Gastroesophageal sphincter (tissue), 4 donors: ENCODE data around the gene FSHR. TPM values are rescaled to one million over a fixed set of nuclear protein-coding genes. Genes with fewer than 3 reads are reported as not detected.
A peak's percentile ranks its signal among the peaks of the same experiment; 100 is the strongest.

Experiments used
- ATAC-seq: fragments of 150-250 bp; one replicate; pipeline ENCODE4 v1.9.1; 2016; ENCODE audit warnings: mild to moderate bottlenecking, moderate library complexity
- H3K27ac ChIP-seq, 4 donors: fragments of 200-600 bp; sonication (generic) in 3 of 4; 1 replicate in 3 of 4; 2 replicates in 1 of 4; pipeline ENCODE4 v1.5.1; 2016 to 2019
- H3K27me3 ChIP-seq: fragments of 200-600 bp; sonication (generic); one replicate; pipeline ENCODE4 v1.5.1; 2019
- H3K36me3 ChIP-seq, 2 donors: fragments of 200-600 bp; sonication (generic); one replicate each; pipeline ENCODE4 v1.5.1; 2019; ENCODE audit warnings: control low read depth in 1 of 2
- H3K4me1 ChIP-seq, 3 donors: fragments of 200-600 bp; sonication (generic); 1 replicate in 2 of 3; 2 replicates in 1 of 3; pipeline ENCODE4 v1.5.1; 2016 to 2019; ENCODE audit warnings: control low read depth in 2 of 3
- H3K4me3 ChIP-seq, 2 donors: fragments of 200-600 bp; sonication (generic); one replicate each; pipeline ENCODE4 v1.5.1; 2019; ENCODE audit warnings: mild to moderate bottlenecking in 1 of 2, moderate library complexity in 1 of 2
- H3K9me3 ChIP-seq, 3 donors: fragments of 200-600 bp; sonication (generic); one replicate each; pipeline ENCODE4 v1.5.1; 2017 to 2019; ENCODE audit warnings: control low read depth in 2 of 3
- EP300 ChIP-seq: sonication (generic); formaldehyde crosslinking; IDR thresholded peaks from one replicate; pipeline ENCODE4 v1.6.1; 2017; ENCODE audit warnings: antibody characterized with exemption, mild to moderate bottlenecking
- POLR2A ChIP-seq, 2 donors: fragments of 450-650 bp; IDR thresholded peaks; one replicate each; pipeline ENCODE4 v1.6.1; 2017; ENCODE audit warnings: antibody characterized with exemption in 2 of 2, mild to moderate bottlenecking in 2 of 2, moderate library complexity in 1 of 2
- POLR2AphosphoS5 ChIP-seq: sonication (generic); formaldehyde crosslinking; IDR thresholded peaks from one replicate; pipeline ENCODE4 v1.6.1; 2017; ENCODE audit warnings: antibody characterized with exemption
- WGBS, 2 donors: methylation state at CpG; one replicate each; pipeline ENCODE4 v1.1.5; 2018; ENCODE audit warnings: low coverage in 1 of 2; 5-methylcytosine and 5-hydroxymethylcytosine counted together
- total RNA-seq, 4 donors: library from RNA; depleted of rRNA; stranded (reverse); fragments of >200 nt; gene quantifications; one replicate each; pipeline ENCODE4 v1.1.0, GENCODE V29; 2016
- TF ChIP-seq, protein P1 (sequence below), 4 experiments: fragments of 200-600 bp in 2 of 4; fragments of 450-650 bp in 2 of 4; sonication (generic) in 1 of 4; IDR thresholded peaks; one replicate each; pipeline ENCODE4 v1.5.1; 2017 to 2019; ENCODE audit warnings: antibody characterized with exemption in 4 of 4, mild to moderate bottlenecking in 2 of 4, moderate library complexity in 2 of 4

The FSHR gene
- total RNA-seq, 4 donors from 2014 or later = not detected

GRCh38 chr2:48954935-48955334, 199.4 kb downstream of the FSHR start:
- no peaks in the 10 kb centered on the region for H3K9me3 ChIP-seq
- H3K4me3 ChIP-seq = no peak overlapping the region
- TF ChIP-seq POLR2A (IDR thresholded peaks at IDR 0.05) = no peak
- TF ChIP-seq EP300 = no peak
- TF ChIP-seq POLR2AphosphoS5 = no peak
- TF ChIP-seq, protein P1, sequence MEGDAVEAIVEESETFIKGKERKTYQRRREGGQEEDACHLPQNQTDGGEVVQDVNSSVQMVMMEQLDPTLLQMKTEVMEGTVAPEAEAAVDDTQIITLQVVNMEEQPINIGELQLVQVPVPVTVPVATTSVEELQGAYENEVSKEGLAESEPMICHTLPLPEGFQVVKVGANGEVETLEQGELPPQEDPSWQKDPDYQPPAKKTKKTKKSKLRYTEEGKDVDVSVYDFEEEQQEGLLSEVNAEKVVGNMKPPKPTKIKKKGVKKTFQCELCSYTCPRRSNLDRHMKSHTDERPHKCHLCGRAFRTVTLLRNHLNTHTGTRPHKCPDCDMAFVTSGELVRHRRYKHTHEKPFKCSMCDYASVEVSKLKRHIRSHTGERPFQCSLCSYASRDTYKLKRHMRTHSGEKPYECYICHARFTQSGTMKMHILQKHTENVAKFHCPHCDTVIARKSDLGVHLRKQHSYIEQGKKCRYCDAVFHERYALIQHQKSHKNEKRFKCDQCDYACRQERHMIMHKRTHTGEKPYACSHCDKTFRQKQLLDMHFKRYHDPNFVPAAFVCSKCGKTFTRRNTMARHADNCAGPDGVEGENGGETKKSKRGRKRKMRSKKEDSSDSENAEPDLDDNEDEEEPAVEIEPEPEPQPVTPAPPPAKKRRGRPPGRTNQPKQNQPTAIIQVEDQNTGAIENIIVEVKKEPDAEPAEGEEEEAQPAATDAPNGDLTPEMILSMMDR (IDR thresholded peaks at IDR 0.05) = no peak
- no peaks in the 10 kb centered on the region for H3K27me3 ChIP-seq
- H3K36me3 ChIP-seq = no peaks in the 10 kb centered on the region
- no peaks in the 10 kb centered on the region for H3K4me1 ChIP-seq
- ATAC-seq = no peak
- H3K27ac ChIP-seq = no peak overlapping the region

DNA sequence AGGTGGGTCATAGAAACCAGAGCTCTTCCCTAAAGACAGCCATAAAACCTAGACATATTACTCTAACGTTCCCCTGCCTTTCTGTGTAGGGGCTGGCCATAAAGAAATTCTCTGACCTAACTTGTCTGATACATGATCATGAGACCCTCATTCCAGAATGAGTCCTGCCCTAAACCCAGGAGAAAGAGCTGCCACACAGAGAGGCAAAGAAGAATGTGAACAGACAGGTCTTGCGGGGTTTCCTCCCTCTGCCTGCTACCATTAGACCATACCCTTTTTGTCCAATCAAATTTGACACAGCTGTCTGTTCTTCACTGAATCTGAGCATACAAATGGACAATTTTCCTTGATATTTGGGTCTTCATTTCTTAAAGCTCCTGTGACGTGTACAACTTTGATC, 200.0 kb downstream of the FSHR start:
- Histone ChIP-seq H3K9me3 (no peaks in the 10 kb centered on the region), H3K4me1 (no peaks in the 10 kb centered on the region), H3K27ac (no peak overlapping the region), H3K27me3 (no peaks in the 10 kb centered on the region), H3K4me3 (no peak overlapping the region), H3K36me3 (no peaks in the 10 kb centered on the region)
- TF ChIP-seq EP300 (no peak), POLR2A (IDR thresholded peaks at IDR 0.05) (no peak), POLR2AphosphoS5 (no peak)
- TF ChIP-seq, protein P1 (IDR thresholded peaks at IDR 0.05) = no peak
- ATAC-seq = no peak
- 94 to 100% methylated on average over 2 of the region's 3 CpGs for WGBS, 2 donors

DNA sequence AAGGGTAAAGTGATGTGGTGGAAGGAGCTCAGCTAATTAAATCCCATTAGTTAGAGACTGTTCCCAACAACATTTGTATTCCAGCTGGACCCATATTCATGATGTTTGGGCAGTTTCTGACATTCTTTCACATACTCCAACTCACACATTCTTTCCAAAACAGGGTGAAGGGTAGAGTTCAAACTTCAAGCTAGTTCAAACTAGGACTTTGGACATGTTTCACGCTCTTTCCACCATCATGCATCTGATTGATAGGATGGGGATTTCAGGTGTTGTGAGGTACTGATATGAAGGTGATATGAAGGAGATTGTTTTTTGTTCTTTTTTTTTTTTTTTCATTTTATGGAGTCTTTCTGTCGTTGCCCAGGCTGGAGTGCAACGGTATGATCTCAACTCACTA, 201.7 kb downstream of the FSHR start:
- Histone ChIP-seq H3K4me3 (no peak overlapping the region), H3K4me1 (peaks cover 0 to 7% (median 0%) of the 10 kb centered on the region in 3 donors), H3K9me3 (no peaks in the 10 kb centered on the region), H3K27me3 (no peaks in the 10 kb centered on the region), H3K36me3 (no peaks in the 10 kb centered on the region), H3K27ac (no peak overlapping the region)
- TF ChIP-seq EP300 (no peak), POLR2A (IDR thresholded peaks at IDR 0.05) (no peak), POLR2AphosphoS5 (no peak)
- TF ChIP-seq, protein P1 (IDR thresholded peaks at IDR 0.05) = no peak
- ATAC-seq = no peak
- WGBS, 2 donors = 0 to 60% methylated on average over 1 to 3 of the region's 3 CpGs

DNA sequence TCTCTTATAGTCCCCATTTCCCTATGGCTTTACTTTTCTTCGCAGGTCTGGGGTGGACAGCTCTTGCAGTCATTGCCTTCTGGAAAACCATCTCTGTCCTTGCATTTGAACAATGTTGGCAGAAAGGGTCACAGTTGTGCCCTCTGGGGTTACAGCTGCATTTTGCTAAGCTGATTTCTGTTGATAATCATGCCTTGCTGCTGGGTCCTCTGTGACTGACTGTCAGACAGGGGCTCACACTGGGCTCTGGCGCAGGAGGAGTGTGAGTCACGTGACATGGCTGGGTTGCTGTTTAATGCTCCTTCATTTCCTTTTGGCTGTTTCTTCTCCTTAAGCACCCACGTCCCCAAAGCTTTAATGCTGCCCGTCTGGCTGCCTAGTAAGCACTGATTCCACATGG, 202.2 kb downstream of the FSHR start:
- no peaks in the 10 kb centered on the region for H3K36me3 ChIP-seq
- no peaks in the 10 kb centered on the region for H3K27me3 ChIP-seq
- no peaks in the 10 kb centered on the region for H3K9me3 ChIP-seq
- 51 to 71% methylated on average over 3 to 5 of the region's 5 CpGs for WGBS, 2 donors
- ATAC-seq = no peak
- peaks cover 0 to 7% (median 0%) of the 10 kb centered on the region in 3 donors for H3K4me1 ChIP-seq
- H3K4me3 ChIP-seq = no peak overlapping the region
- TF ChIP-seq EP300 (no peak), POLR2AphosphoS5 (no peak), POLR2A (IDR thresholded peaks at IDR 0.05) (no peak)
- TF ChIP-seq, protein P1 (IDR thresholded peaks at IDR 0.05) = no peak
- H3K27ac ChIP-seq = no peak overlapping the region

DNA sequence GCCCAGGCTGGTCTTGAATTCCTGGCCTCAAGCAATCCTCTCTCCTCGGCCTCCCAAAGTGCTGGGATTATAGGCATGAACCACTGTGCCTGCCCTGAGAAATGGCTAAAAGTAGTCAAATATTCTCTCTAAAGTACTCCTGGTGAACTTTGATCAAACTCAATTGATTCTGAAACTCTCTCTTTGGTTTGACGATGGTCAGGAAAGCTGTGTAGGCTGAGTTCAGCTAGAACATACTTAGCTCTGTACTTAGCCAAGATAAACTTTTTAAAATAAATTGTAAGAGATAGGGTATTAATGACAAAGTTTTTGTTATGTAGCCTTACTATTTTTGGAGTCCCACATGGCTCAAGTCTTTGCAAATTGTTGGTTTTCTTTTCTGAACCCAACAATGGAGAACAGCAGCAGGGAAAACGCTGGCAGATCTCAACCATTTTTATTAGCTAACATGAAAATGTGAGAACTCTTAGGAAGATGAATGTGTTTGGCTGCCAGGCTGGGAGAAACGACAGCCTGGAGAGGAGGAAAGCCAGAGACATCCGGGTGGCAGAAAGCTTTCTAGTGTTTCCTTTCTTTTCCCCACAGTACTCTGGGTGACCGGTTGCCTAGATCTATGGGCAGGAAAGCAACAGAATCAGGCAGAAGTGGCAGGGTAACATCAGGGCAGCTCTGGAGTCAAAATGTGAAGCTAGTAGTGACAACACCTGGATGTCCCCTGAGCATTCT, 205.8 kb downstream of the FSHR start:
- Histone ChIP-seq H3K9me3 (no peaks in the 10 kb centered on the region), H3K4me3 (no peak overlapping the region), H3K27ac (peak overlapping the region in 2 of 4 donors; percentile 0 to 29), H3K27me3 (no peaks in the 10 kb centered on the region), H3K36me3 (no peaks in the 10 kb centered on the region), H3K4me1 (peaks cover 0 to 21% (median 0%) of the 10 kb centered on the region in 3 donors)
- 23 to 27% methylated on average over 6 of the region's 6 CpGs for WGBS, 2 donors
- TF ChIP-seq, protein P1 (IDR thresholded peaks at IDR 0.05) = no peak
- no peak for TF ChIP-seq POLR2AphosphoS5
- TF ChIP-seq POLR2A (IDR thresholded peaks at IDR 0.05) = no peak
- no peak for TF ChIP-seq EP300
- ATAC-seq = no peak
